ENCODE results near the gene RFWD3. TPM values are rescaled to one million over a fixed set of nuclear protein-coding genes. Genes with fewer than 3 reads are reported as not detected.

The RFWD3 gene
- total and polyA plus RNA-seq, 2 of the 4 experiments (the other 2 are of a cell fraction): 16.7 to 27.6 TPM

GRCh38 chr16:74608381-74608780 is 58.3 kb downstream of the RFWD3 start:
- POLR2A ChIA-PET (ENCODE audit: unreplicated experiment): no interaction called here
- intact Hi-C loops (cut with micrococcal nuclease) (loop anchor here (5.0 kb wide), 1 partner anchor 126 kb away; no protein-coding TSS in a partner anchor), in situ Hi-C loops (cut with MboI; ENCODE audit: low sequenced_read_pairs) (no loop called here), dilution Hi-C loops (cut with HindIII; ENCODE audit: low sequenced_read_pairs, unreplicated experiment) (no loop called here)
- no peaks in the 10 kb centered on the region for H3K27me3 ChIP-seq (ENCODE audit: control insufficient read depth, insufficient read depth, low read length)
- no peak for TF ChIP-seq FOS (IDR thresholded peaks at IDR 0.05; ENCODE audit: low read depth, low read length)
- no peak for TF ChIP-seq POLR2A (IDR thresholded peaks at IDR 0.05; ENCODE audit: low read depth, low read length)
- TF ChIP-seq BHLHE40 (IDR thresholded peaks at IDR 0.05; ENCODE audit: low read depth, low read length): no peak
- no peak for TF ChIP-seq CTCF (conservative IDR thresholded peaks at IDR 0.05; ENCODE audit: low read depth, low read length)
- no peak for TF ChIP-seq RFX5 (IDR thresholded peaks at IDR 0.05; ENCODE audit: low read depth, low read length)
- TF ChIP-seq NFE2L2 (IDR thresholded peaks at IDR 0.05; ENCODE audit: low read depth, low read length): no peak
- TF ChIP-seq MAZ (IDR thresholded peaks at IDR 0.05; ENCODE audit: borderline replicate concordance, low read depth, low read length): no peak
- no peak for TF ChIP-seq CHD1 (IDR thresholded peaks at IDR 0.05; ENCODE audit: low read depth, low read length)
- no peak for TF ChIP-seq ELK1 (IDR thresholded peaks at IDR 0.05; ENCODE audit: borderline replicate concordance, low read depth, low read length)
- no peak for TF ChIP-seq SMC3 (IDR thresholded peaks at IDR 0.05; ENCODE audit: low read depth, low read length)
- no peak for TF ChIP-seq CEBPB (IDR thresholded peaks at IDR 0.05; ENCODE audit: low read depth, low read length)
- TF ChIP-seq RCOR1 (IDR thresholded peaks at IDR 0.05; ENCODE audit: insufficient replicate concordance, low read length): no peak
- H3K4me1 ChIP-seq (ENCODE audit: control insufficient read depth, insufficient read depth, low read length): peaks cover 13% of the 10 kb centered on the region
- peak overlapping the region; percentile 45 for H4K91ac ChIP-seq (ENCODE audit: insufficient read depth, low read depth, low read length)
- ATAC-seq (ENCODE audit: low read depth) (no peak), DNase-seq (no peak)
- CTCF ChIA-PET: no interaction called here
- peak overlapping the region; percentile 52; the same call in 1 of the 2 replicates for H3K4ac ChIP-seq (ENCODE audit: low read depth, low read length)
- peak overlapping the region; percentile 5; the same call in 1 of the 2 replicates for H3K27ac ChIP-seq (ENCODE audit: insufficient read depth, low read length)
- peaks cover 7% of the 10 kb centered on the region for H3K9me1 ChIP-seq (ENCODE audit: insufficient read depth, low read length)
- peak overlapping the region; percentile 57 for H2BK5ac ChIP-seq (ENCODE audit: low read depth, low read length, poor library complexity, severe bottlenecking)
- peak overlapping the region; percentile 73 for H2AK9ac ChIP-seq (replicated peaks; ENCODE audit: low read depth, low read length, poor library complexity)
- peak overlapping the region; percentile 17; the same call in 1 of the 2 replicates for H2BK120ac ChIP-seq (ENCODE audit: low read depth, low read length)
- BruUV-seq (replicated peaks): no TSS peak
- H2BK15ac ChIP-seq (ENCODE audit: low read depth, low read length): peak overlapping the region; percentile 45; the same call in 1 of the 3 replicates
- H3K36me3 ChIP-seq (ENCODE audit: control insufficient read depth, insufficient read depth, low read length): no peaks in the 10 kb centered on the region
- H2AK5ac ChIP-seq (ENCODE audit: low read depth, low read length): peak overlapping the region; percentile 43; the same call in 1 of the 2 replicates
- no peaks in the 10 kb centered on the region for H3K9me3 ChIP-seq (ENCODE audit: control insufficient read depth, insufficient read depth, low read length)
- peaks cover 29% of the 10 kb centered on the region; the same call in 1 of the 2 replicates for H4K20me1 ChIP-seq (ENCODE audit: insufficient read depth, low read length)
- peak overlapping the region; percentile 30; the same call in 1 of the 2 replicates for H3K23ac ChIP-seq (ENCODE audit: low read depth, low read length)
- peak overlapping the region; percentile 85 for H2AFZ ChIP-seq (replicated peaks; ENCODE audit: low read length, poor library complexity)
- no peak overlapping the region for H4K5ac ChIP-seq (ENCODE audit: low read depth, low read length)
- peak overlapping the region in 1 of 2 experiments; percentile 95; a peak in 3 of 4 replicates for H4K8ac ChIP-seq (ENCODE audit: low read depth in 2 of 2, low read length in 2 of 2)
- peaks cover 0 to 31% of the 10 kb centered on the region in 2 experiments; a peak in 3 of 4 replicates for H3K79me1 ChIP-seq (ENCODE audit: low read depth in 1 of 2, low read length in 2 of 2)
- no peak overlapping the region for H3K4me3 ChIP-seq (ENCODE audit: insufficient read depth, low read depth, low read length)
- H3K14ac ChIP-seq (replicated peaks; ENCODE audit: low read depth, low read length): peak overlapping the region; percentile 42
- H3K4me2 ChIP-seq (ENCODE audit: low read depth, low read length): no peak overlapping the region
- H3K56ac ChIP-seq (ENCODE audit: extremely low read depth, insufficient read depth, low read length): no peak overlapping the region
- 100% methylated on average over 3 of the region's 6 CpGs; no CpG with 5 or more reads in 1 of the 2 experiments for WGBS, 2 experiments (ENCODE audit: extremely low coverage in 2 of 2, insufficient read length in 1 of 2)
- H3K18ac ChIP-seq (ENCODE audit: low read depth, low read length): no peak overlapping the region
- H2BK20ac ChIP-seq (ENCODE audit: low read depth, low read length): peak overlapping the region; percentile 56
- H3K9ac ChIP-seq (ENCODE audit: low read depth, low read length): no peak overlapping the region

Data from IMR-90 (cell line).